ENCODE data around the gene ROCK2. TPM values are rescaled to one million over a fixed set of nuclear protein-coding genes. Genes with fewer than 3 reads are reported as not detected.

ROCK2 gene
- total RNA-seq, 4 donors from 2014 or later: 127 to 571 (median 186) TPM

- TF ChIP-seq CTCF (IDR thresholded peaks at IDR 0.05; ENCODE audit: low read depth): no peak
Observed at GRCh38 chr2:11375689-11376027, 31.2 kb upstream of the ROCK2 start.

- TF ChIP-seq CTCF (IDR thresholded peaks at IDR 0.05; ENCODE audit: low read depth): no peak
Observed at GRCh38 chr2:11375025-11375688, 30.7 kb upstream of the ROCK2 start.

- TF ChIP-seq CTCF (IDR thresholded peaks at IDR 0.05; ENCODE audit: low read depth): no peak
Observed at GRCh38 chr2:11373096-11373495, 28.7 kb upstream of the ROCK2 start.

- TF ChIP-seq CTCF (IDR thresholded peaks at IDR 0.05; ENCODE audit: low read depth): no peak
Observed at GRCh38 chr2:11371092-11371937, 26.9 kb upstream of the ROCK2 start.

GRCh38 chr2:11370377-11371091 is 26.1 kb upstream of the ROCK2 start:
- TF ChIP-seq CTCF (IDR thresholded peaks at IDR 0.05; ENCODE audit: low read depth): no peak

GRCh38 chr2:11368059-11368572 is 23.7 kb upstream of the ROCK2 start:
- TF ChIP-seq CTCF (IDR thresholded peaks at IDR 0.05; ENCODE audit: low read depth): no peak

All from subcutaneous adipose tissue (tissue), 4 donors.